Thyroid gland (tissue), 4 donors: ENCODE data around the gene GRIN2D.

Experiments used
- POLR2A ChIP-seq, 2 donors: fragments of 450-650 bp; IDR thresholded peaks; one replicate each; pipeline ENCODE4 v1.6.1; 2017; ENCODE audit warnings: antibody characterized with exemption in 2 of 2, mild to moderate bottlenecking in 2 of 2, moderate library complexity in 1 of 2
- TF ChIP-seq, protein P1 (sequence below), 6 experiments: fragments of 200-600 bp in 3 of 6; fragments of 450-650 bp in 3 of 6; sonication (generic) in 3 of 6; IDR thresholded peaks; one replicate each; pipeline ENCODE4 v1.5.1; 2016 to 2019; ENCODE audit warnings: antibody characterized with exemption in 6 of 6, mild to moderate bottlenecking in 2 of 6, inconsistent platforms in 1 of 6, moderate library complexity in 1 of 6

DNA sequence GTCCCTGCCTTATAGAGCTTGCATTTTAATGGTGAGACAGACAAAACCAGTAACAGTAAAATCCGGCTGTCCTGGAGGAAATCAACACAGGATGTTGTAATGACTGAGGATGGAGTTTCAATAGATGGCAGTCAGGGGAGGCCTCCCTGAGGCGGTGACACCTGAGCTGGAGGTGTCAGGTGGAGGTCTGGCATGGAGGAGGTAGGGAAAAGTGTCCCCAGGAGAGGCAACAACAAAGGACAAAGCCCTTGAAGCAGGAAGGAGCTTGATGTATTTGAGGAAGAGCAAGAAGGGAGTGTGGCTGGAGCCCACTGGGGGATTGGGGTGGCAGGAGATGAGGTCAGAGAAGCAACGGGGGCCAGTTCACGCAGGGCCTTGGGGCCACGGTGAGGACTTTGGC is 7.8 kb downstream of the GRIN2D start:
- TF ChIP-seq, protein P1, sequence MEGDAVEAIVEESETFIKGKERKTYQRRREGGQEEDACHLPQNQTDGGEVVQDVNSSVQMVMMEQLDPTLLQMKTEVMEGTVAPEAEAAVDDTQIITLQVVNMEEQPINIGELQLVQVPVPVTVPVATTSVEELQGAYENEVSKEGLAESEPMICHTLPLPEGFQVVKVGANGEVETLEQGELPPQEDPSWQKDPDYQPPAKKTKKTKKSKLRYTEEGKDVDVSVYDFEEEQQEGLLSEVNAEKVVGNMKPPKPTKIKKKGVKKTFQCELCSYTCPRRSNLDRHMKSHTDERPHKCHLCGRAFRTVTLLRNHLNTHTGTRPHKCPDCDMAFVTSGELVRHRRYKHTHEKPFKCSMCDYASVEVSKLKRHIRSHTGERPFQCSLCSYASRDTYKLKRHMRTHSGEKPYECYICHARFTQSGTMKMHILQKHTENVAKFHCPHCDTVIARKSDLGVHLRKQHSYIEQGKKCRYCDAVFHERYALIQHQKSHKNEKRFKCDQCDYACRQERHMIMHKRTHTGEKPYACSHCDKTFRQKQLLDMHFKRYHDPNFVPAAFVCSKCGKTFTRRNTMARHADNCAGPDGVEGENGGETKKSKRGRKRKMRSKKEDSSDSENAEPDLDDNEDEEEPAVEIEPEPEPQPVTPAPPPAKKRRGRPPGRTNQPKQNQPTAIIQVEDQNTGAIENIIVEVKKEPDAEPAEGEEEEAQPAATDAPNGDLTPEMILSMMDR (IDR thresholded peaks at IDR 0.05), result no peak
- no peak for TF ChIP-seq POLR2A (IDR thresholded peaks at IDR 0.05)
